HFFc6 (cell line): ENCODE measurements around the gene USB1. TPM values are rescaled to one million over a fixed set of nuclear protein-coding genes. Genes with fewer than 3 reads are reported as not detected.

ENCODE experiments used
- DNase-seq: peaks from one replicate; pipeline ENCODE4 v3.0.0-alpha.2; 2018
- H3K27ac Mint-ChIP-seq: 2 replicates; pipeline ENCODE4 v1.8.0; 2020; ENCODE audit warnings: mild to moderate bottlenecking, mixed read lengths
- H3K27me3 Mint-ChIP-seq: 2 replicates; pipeline ENCODE4 v1.8.0; 2021; ENCODE audit warnings: mild to moderate bottlenecking, moderate library complexity, mixed read lengths; ENCODE audit not compliant: insufficient read depth
- H3K36me3 Mint-ChIP-seq: 2 replicates; pipeline ENCODE4 v1.8.0; 2021; ENCODE audit warnings: low read depth, mixed read lengths
- H3K4me1 Mint-ChIP-seq: 2 replicates; pipeline ENCODE4 v1.8.0; 2020; ENCODE audit warnings: low read depth, mixed read lengths
- H3K4me3 Mint-ChIP-seq: 2 replicates; pipeline ENCODE4 v1.8.0; 2020; ENCODE audit warnings: mild to moderate bottlenecking, moderate library complexity, mixed read lengths
- H3K9me3 Mint-ChIP-seq: 2 replicates; pipeline ENCODE4 v1.8.0; 2020; ENCODE audit warnings: mild to moderate bottlenecking, mixed read lengths
- total RNA-seq, 6 experiments: library from RNA; stranded (reverse); fragmentation: NEBNext Ultra II Directional; extraction: Animal tissue kit (Norgen Biotek cat#: 25700); gene quantifications; 2 replicates in 1 of 6; 3 replicates in 5 of 6; pipeline ENCODE4 v1.2.3, GENCODE V29; 2021
- TF ChIP-seq, protein P1 (sequence below): fragments of 200-600 bp; sonication (generic); IDR thresholded peaks from 2 replicates; pipeline ENCODE4 v1.5.0; 2021; ENCODE audit warnings: antibody characterized with exemption, mild to moderate bottlenecking

USB1 gene
- total RNA-seq, 6 experiments from 2014 or later: 62.9 to 88.3 (median 76.3) TPM

DNA sequence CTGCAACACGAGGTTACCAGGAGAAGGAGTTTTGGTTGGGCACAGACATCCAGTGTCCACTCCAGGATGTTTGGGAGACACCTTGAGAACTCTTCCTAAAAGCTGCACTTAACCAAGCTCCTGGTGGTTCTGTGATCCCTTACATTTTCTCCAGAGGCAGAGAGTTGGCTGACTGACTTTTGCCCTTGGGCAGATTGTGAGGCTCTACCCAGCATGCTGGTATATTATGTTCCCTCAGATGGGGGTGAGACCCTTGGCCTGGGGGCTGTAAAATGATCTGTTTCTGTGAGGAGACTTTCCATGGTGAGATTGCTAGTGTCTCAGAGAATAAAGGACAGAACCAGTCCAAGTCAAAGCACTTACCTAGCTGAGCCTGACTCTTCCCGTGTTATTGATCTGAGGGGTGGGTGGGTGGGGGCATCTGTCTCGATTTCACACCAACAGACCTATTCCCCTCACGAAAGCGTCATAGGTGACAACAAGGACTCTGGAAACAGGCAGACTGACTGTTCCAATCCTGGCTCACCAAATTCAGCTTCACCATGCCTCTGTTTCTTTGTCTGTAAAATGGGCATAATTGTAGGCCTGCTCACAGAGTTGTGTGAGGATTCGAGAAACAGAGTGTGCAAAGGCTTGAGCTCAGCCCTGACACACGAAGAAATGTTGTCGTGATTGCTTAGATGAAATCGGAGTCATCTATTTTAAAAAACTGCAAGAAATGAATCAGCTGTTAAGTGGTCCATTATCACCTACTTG is 12.2 kb downstream of the USB1 start:
- DNase-seq: no peak
- peaks cover 7% of the 10 kb centered on the region for H3K36me3 Mint-ChIP-seq
- no peaks in the 10 kb centered on the region for H3K9me3 Mint-ChIP-seq
- H3K4me1 Mint-ChIP-seq: peaks cover 26% of the 10 kb centered on the region
- H3K27me3 Mint-ChIP-seq: no peaks in the 10 kb centered on the region
- TF ChIP-seq, protein P1, sequence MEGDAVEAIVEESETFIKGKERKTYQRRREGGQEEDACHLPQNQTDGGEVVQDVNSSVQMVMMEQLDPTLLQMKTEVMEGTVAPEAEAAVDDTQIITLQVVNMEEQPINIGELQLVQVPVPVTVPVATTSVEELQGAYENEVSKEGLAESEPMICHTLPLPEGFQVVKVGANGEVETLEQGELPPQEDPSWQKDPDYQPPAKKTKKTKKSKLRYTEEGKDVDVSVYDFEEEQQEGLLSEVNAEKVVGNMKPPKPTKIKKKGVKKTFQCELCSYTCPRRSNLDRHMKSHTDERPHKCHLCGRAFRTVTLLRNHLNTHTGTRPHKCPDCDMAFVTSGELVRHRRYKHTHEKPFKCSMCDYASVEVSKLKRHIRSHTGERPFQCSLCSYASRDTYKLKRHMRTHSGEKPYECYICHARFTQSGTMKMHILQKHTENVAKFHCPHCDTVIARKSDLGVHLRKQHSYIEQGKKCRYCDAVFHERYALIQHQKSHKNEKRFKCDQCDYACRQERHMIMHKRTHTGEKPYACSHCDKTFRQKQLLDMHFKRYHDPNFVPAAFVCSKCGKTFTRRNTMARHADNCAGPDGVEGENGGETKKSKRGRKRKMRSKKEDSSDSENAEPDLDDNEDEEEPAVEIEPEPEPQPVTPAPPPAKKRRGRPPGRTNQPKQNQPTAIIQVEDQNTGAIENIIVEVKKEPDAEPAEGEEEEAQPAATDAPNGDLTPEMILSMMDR: no peak
- no peak overlapping the region for H3K27ac Mint-ChIP-seq
- H3K4me3 Mint-ChIP-seq: no peak overlapping the region

DNA sequence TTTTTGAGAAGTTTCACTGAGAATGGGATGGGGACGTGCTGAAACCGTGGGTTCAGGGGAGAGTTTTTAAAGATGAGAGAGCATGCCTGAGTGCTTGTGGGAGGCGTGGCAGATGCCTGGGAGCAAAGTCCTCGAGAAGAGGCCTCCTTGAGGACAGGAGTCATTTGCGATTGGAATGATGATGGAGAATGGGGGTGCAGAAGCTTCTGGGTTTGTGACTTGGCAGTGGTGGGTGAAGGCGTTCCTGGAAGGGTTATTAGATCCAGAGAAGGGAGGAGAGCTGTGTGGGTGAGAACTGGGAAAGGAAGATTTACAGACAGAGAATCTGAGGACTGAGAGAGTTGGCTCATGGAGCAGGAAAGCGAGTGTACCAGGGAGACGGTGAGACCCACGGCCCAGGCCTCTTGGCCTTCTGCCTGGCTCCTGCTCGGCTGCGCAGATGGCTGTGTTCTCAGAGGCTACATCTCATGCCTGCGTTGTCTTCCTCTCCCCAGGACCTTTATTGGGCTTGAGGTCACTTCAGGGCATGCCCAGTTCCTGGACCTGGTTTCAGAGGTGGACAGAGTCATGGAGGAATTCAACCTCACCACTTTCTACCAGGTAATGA is 15.7 kb downstream of the USB1 start:
- no peak for DNase-seq
- no peak overlapping the region for H3K27ac Mint-ChIP-seq
- H3K9me3 Mint-ChIP-seq: no peaks in the 10 kb centered on the region

DNA sequence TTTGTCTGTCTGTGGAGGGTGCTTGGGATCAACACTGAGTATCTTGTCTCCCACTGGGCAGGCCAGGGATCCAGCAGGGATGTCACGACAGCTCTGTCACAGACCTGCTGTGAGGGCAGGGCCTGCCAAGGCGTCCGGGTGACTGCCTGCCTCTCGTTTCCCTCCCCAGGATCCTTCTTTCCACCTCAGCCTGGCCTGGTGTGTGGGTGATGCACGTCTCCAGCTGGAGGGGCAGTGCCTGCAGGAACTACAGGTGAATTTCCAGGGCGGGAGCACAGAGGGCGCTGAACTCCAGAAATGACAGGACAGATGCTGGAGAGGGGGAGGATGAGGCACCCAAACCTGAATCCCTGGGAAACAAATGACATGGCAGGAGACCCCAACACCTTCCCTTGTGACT is 17.6 kb downstream of the USB1 start:
- H3K4me1 Mint-ChIP-seq: peaks cover 18% of the 10 kb centered on the region

More for the DNA sequence above, 15.7 kb downstream of the USB1 start:
- Mint-ChIP-seq H3K4me3 (no peak overlapping the region), H3K36me3 (no peaks in the 10 kb centered on the region), H3K4me1 (peaks cover 4% of the 10 kb centered on the region), H3K27me3 (no peaks in the 10 kb centered on the region)
- TF ChIP-seq, protein P1: no peak

DNA sequence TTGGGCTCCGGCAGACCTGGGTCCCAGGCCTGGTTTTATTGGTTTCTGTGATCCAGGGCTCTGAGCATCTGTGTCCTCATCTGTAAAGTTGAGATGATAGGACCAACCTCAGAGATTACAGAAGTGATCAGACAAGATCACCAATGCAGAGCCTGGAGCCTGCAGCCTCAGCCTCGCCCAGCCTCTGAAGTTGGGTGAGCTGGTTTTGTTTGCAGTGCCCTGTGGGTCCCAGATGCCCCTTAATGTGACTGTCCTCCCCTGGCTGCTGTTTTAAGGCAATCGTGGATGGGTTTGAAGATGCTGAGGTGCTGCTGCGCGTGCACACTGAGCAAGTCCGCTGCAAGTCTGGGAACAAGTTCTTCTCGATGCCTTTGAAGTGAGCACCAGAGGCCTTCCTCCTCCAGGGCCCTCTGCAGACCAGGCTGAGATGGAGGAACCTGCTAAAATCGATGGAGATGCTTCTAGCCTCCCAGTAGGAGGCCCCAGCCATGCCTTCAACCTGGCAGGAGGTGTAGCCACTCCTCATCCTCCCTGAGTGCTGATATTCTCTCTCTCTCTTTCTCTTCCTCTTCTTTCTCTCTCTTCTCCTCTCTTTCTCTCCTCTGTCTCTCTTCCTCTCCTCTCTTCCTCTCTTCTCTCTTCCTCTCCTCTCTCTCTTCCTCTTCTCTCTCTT is 18.8 kb downstream of the USB1 start:
- Mint-ChIP-seq H3K4me1 (peaks cover 22% of the 10 kb centered on the region), H3K27me3 (peaks cover 5% of the 10 kb centered on the region), H3K36me3 (no peaks in the 10 kb centered on the region), H3K9me3 (no peaks in the 10 kb centered on the region), H3K27ac (no peak overlapping the region), H3K4me3 (no peak overlapping the region)
- DNase-seq: no peak
- TF ChIP-seq, protein P1: no peak

More for the DNA sequence above, 17.6 kb downstream of the USB1 start:
- H3K36me3 Mint-ChIP-seq: no peaks in the 10 kb centered on the region
- DNase-seq: no peak
- no peak overlapping the region for H3K4me3 Mint-ChIP-seq
- H3K9me3 Mint-ChIP-seq: no peaks in the 10 kb centered on the region
- H3K27me3 Mint-ChIP-seq: 0 out of 2 replicates have a peak, but pooled peaks cover under 1% of the 10 kb centered on the region
- H3K27ac Mint-ChIP-seq: no peak overlapping the region
- TF ChIP-seq, protein P1: no peak; the same call in 1 of the 2 replicates

DNA sequence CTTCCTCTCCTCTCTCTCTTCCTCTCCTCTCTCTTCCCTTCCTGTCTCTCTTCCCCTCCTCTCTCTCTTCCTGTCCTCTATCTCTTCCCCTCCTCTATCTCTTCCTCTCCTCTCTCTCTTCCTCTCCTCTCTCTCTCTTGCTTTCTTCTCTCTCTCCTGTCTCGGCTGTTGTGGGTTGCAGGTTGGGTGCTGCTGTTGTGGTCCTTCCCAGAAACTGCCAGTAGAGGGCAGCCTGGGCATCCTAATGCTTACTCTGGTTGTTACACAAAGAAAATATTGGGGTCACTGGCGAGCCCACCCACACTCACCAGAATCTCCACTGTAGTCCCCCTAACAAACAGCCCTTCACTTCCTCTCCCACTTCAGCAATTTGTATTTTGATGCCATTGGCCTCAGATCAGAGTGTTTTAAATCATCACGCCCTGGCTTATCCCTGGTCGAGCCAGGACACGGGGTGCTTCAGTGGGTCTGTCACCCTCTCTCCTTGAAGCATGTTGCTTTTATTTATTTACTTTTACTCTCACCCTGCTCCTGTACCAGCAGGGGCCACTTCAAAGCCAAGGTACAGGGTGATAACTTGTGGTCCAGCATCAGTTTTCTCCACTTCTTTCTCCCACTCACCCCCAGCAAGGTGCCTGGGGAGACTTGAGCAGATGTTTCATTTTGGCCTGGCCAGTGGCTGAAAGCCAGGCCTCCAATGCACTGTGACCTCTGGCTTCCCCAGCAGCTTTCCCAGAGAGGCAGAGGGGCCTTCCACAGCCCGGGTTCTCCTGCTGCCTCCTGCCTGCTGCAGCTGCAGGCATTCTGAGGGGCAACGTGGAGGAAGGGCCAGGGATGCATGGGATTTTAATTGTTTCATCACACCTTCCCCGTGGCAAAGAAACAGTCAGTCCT is 19.7 kb downstream of the USB1 start:
- Mint-ChIP-seq H3K27me3 (peaks cover 5% of the 10 kb centered on the region), H3K4me3 (no peak overlapping the region), H3K36me3 (no peaks in the 10 kb centered on the region), H3K9me3 (no peaks in the 10 kb centered on the region), H3K4me1 (peaks cover 24% of the 10 kb centered on the region), H3K27ac (no peak overlapping the region)
- peak; percentile 39 for DNase-seq
- TF ChIP-seq, protein P1: peak; percentile 85
